Fibroblast of the aortic adventitia (primary cell): ENCODE data around the gene ADAR. TPM values are rescaled to one million over a fixed set of nuclear protein-coding genes. Genes with fewer than 3 reads are reported as not detected.
"Not testable (repeated sequence)": the region's sequence is repeated elsewhere in the genome, so short reads cannot be mapped to it uniquely, and the experiment has no call there.

Experiments used
- DNase-seq: peaks from one replicate; pipeline ENCODE4 v3.0.0-alpha.2; 2010; ENCODE audit warnings: low read depth
- H3K4me3 ChIP-seq: 2 replicates; pipeline ENCODE4 v1.5.1; 2011; ENCODE audit warnings: low read depth, mild to moderate bottlenecking, control low read depth, low read length, moderate library complexity
- CTCF ChIP-seq: IDR thresholded peaks from 2 replicates; pipeline ENCODE4 v1.5.1; 2011; ENCODE audit warnings: mild to moderate bottlenecking, low read length, control low read depth, inconsistent platforms; ENCODE audit not compliant: insufficient read depth
- total RNA-seq: library from RNA; depleted of rRNA; stranded (reverse); fragments of >200 nt; gene quantifications from 2 replicates; pipeline ENCODE4 v1.2.3, GENCODE V29; 2012; ENCODE audit warnings: low replicate concordance

ADAR gene, protein sequence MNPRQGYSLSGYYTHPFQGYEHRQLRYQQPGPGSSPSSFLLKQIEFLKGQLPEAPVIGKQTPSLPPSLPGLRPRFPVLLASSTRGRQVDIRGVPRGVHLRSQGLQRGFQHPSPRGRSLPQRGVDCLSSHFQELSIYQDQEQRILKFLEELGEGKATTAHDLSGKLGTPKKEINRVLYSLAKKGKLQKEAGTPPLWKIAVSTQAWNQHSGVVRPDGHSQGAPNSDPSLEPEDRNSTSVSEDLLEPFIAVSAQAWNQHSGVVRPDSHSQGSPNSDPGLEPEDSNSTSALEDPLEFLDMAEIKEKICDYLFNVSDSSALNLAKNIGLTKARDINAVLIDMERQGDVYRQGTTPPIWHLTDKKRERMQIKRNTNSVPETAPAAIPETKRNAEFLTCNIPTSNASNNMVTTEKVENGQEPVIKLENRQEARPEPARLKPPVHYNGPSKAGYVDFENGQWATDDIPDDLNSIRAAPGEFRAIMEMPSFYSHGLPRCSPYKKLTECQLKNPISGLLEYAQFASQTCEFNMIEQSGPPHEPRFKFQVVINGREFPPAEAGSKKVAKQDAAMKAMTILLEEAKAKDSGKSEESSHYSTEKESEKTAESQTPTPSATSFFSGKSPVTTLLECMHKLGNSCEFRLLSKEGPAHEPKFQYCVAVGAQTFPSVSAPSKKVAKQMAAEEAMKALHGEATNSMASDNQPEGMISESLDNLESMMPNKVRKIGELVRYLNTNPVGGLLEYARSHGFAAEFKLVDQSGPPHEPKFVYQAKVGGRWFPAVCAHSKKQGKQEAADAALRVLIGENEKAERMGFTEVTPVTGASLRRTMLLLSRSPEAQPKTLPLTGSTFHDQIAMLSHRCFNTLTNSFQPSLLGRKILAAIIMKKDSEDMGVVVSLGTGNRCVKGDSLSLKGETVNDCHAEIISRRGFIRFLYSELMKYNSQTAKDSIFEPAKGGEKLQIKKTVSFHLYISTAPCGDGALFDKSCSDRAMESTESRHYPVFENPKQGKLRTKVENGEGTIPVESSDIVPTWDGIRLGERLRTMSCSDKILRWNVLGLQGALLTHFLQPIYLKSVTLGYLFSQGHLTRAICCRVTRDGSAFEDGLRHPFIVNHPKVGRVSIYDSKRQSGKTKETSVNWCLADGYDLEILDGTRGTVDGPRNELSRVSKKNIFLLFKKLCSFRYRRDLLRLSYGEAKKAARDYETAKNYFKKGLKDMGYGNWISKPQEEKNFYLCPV
- 114 and 115 TPM in 2 replicates for total RNA-seq

DNA sequence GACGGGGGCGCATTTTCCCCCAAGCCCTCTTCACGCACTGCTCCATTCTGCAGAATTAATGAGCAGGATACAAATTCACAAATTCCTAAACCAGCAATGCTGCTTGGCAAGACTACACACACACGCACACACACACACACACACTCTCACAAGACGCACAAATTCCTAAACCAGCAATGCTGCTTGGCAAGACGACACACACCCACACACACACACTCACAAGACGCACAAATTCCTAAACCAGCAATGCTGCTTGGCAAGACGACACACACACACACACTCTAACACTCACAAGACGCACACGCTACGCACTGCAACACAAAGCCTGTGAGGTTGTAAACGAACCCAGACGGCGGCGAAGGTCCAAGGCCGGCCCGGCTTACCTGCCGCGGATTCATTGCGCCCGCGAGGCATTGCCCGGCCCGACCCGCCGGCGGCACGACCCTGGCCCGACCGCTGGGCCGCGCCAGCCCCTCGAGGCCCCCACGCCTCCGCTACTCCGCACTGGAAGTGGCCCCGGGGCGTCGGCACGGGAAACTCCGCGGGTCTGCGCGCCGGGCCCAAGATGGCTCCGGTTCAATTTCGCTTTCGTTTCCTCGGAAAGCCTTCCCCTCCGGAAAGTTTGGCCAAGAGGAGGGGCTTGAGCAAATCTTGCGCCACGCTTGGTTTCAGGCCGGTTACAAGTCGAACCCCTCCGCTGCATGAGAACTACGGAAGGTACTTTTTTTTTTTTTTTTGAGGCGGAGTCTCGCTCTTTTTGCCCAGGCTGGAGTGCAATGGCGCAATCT is at the start of gene ADAR:
Gene ADAR (minus strand): TSS at position 578 of the 788 bp plus-strand sequence. CDS start 180 bp downstream, at position 398.
- peak; percentile 99 for DNase-seq
- no peak for TF ChIP-seq CTCF
- H3K4me3 ChIP-seq: peak within 1 kb of the TSS; percentile 85

DNA sequence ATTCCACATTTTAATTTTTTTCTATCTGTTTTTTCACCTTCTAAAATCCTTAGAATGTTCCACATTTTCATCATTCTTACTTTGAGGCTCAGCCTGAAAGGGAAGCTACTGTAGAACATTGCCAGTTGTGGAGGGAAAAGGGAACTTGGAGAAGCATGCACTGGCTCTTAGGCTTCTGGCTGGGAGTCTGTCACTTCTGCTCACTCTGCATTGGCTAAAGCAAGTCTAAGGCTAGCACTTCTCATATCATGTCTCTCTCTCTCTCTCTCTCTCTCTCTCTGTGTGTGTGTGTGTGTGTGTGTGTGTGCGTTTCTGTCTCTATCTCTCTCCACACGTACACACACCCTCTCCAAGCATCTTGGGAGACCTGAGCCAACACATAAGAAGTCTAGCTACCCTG is 49.6 kb upstream of the ADAR start:
- no peak overlapping the region for H3K4me3 ChIP-seq
- no peak for DNase-seq
- TF ChIP-seq CTCF: no peak

GRCh38 chr1:154652893-154653292 is 44.9 kb upstream of the ADAR start:
- no peak overlapping the region for H3K4me3 ChIP-seq
- TF ChIP-seq CTCF: no peak
- no peak for DNase-seq

DNA sequence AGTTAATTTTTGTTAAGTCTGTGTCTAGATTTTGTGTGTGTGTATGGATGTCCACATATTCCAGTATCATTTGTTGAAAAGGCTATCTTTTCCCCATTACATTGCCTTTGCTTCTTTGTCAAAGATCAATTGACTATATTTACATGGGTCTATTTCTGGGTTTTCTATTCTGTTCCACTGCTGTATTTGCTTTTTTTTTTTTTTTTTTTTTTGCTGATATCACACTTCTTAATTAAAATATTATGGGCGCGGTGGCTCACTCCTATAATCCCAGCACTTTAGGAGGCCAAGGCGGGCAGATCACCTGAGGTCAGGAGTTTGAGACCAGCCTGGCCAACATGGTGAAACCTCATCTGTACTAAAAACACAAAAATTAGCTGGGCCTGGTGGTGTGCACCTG is 36.7 kb upstream of the ADAR start:
- not testable (repeated sequence) for H3K4me3 ChIP-seq, DNase-seq

GRCh38 chr1:154641534-154641933 is 33.5 kb upstream of the ADAR start:
- H3K4me3 ChIP-seq: no peak overlapping the region
- no peak for TF ChIP-seq CTCF
- no peak for DNase-seq

DNA sequence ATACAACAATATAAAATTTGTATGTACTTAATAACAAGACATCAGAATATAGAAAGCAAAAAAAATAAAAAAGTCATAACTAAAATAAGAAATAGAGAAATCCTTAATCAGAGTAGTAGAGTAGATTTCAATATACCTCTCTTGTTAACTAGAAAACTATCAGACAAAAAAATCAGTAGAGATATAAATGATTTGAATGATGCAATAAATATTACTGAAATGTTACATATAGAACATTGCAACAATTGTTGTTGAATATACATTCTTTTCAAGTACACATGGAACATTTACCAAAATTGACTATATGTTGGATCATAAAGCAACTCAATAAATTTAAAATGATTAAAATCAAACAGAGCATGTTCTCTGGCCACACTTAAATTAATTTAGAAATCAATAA is 31.9 kb upstream of the ADAR start:
- no peak for DNase-seq
- TF ChIP-seq CTCF: no peak
- no peak overlapping the region for H3K4me3 ChIP-seq
